ENCODE data around the gene MAPKAP1.

Gene MAPKAP1

GRCh38 chr9:125475385-125475784 is 231.6 kb downstream of the MAPKAP1 start:
- no peaks in the 10 kb centered on the region for H3K9me3 ChIP-seq (ENCODE audit: low read depth, low read length)
- H3K9ac ChIP-seq (ENCODE audit: insufficient read length), result no peak overlapping the region
- DNase-seq (ENCODE audit: low read depth, low spot score), result no peak
- H3K4me3 ChIP-seq, result no peak overlapping the region
- no peaks in the 10 kb centered on the region for H3K36me3 ChIP-seq (ENCODE audit: insufficient read depth, low read length)
- TF ChIP-seq POLR2AphosphoS5 (IDR thresholded peaks at IDR 0.05; ENCODE audit: borderline replicate concordance, low read depth, low read length) (no peak), EZH2 (IDR thresholded peaks at IDR 0.05) (no peak), FOXP2 (optimal IDR thresholded peaks at IDR 0.05; ENCODE audit: control extremely low read depth, extremely low read length, insufficient read depth) (no peak)
- H3K27ac ChIP-seq, result no peak overlapping the region

- no peak for DNase-seq (ENCODE audit: low read depth, low spot score)
- TF ChIP-seq POLR2AphosphoS5 (IDR thresholded peaks at IDR 0.05; ENCODE audit: borderline replicate concordance, low read depth, low read length), result no peak
- no peak for TF ChIP-seq FOXP2 (optimal IDR thresholded peaks at IDR 0.05; ENCODE audit: control extremely low read depth, extremely low read length, insufficient read depth)
- TF ChIP-seq EZH2 (IDR thresholded peaks at IDR 0.05), result no peak
- Histone ChIP-seq H3K36me3 (ENCODE audit: insufficient read depth, low read length) (no peaks in the 10 kb centered on the region), H3K27ac (no peak overlapping the region), H3K9ac (ENCODE audit: insufficient read length) (no peak overlapping the region), H3K4me3 (no peak overlapping the region), H3K9me3 (ENCODE audit: low read depth, low read length) (no peaks in the 10 kb centered on the region)
Measured at GRCh38 chr9:125472926-125473701, 233.9 kb downstream of the MAPKAP1 start.

- H3K4me3 ChIP-seq, result no peak overlapping the region
- H3K36me3 ChIP-seq (ENCODE audit: insufficient read depth, low read length), result no peaks in the 10 kb centered on the region
- no peak overlapping the region for H3K9ac ChIP-seq (ENCODE audit: insufficient read length)
- H3K9me3 ChIP-seq (ENCODE audit: low read depth, low read length), result no peaks in the 10 kb centered on the region
- H3K27ac ChIP-seq, result no peak overlapping the region
- no peak for DNase-seq (ENCODE audit: low read depth, low spot score)
- TF ChIP-seq POLR2AphosphoS5 (IDR thresholded peaks at IDR 0.05; ENCODE audit: borderline replicate concordance, low read depth, low read length), result no peak
- TF ChIP-seq FOXP2 (optimal IDR thresholded peaks at IDR 0.05; ENCODE audit: control extremely low read depth, extremely low read length, insufficient read depth), result no peak
- no peak for TF ChIP-seq EZH2 (IDR thresholded peaks at IDR 0.05)
Measured at GRCh38 chr9:125472562-125472925, 234.5 kb downstream of the MAPKAP1 start.

GRCh38 chr9:125470767-125471580 is 236.0 kb downstream of the MAPKAP1 start:
- no peak overlapping the region for H3K27ac ChIP-seq
- H3K36me3 ChIP-seq (ENCODE audit: insufficient read depth, low read length), result no peaks in the 10 kb centered on the region
- no peak for DNase-seq (ENCODE audit: low read depth, low spot score)
- no peak overlapping the region for H3K9ac ChIP-seq (ENCODE audit: insufficient read length)
- no peak overlapping the region for H3K4me3 ChIP-seq
- no peaks in the 10 kb centered on the region for H3K9me3 ChIP-seq (ENCODE audit: low read depth, low read length)
- no peak for TF ChIP-seq EZH2 (IDR thresholded peaks at IDR 0.05)
- no peak for TF ChIP-seq FOXP2 (optimal IDR thresholded peaks at IDR 0.05; ENCODE audit: control extremely low read depth, extremely low read length, insufficient read depth)
- TF ChIP-seq POLR2AphosphoS5 (IDR thresholded peaks at IDR 0.05; ENCODE audit: borderline replicate concordance, low read depth, low read length), result no peak

- no peak for TF ChIP-seq POLR2AphosphoS5 (IDR thresholded peaks at IDR 0.05; ENCODE audit: borderline replicate concordance, low read depth, low read length)
- no peak for TF ChIP-seq FOXP2 (optimal IDR thresholded peaks at IDR 0.05; ENCODE audit: control extremely low read depth, extremely low read length, insufficient read depth)
- TF ChIP-seq EZH2 (IDR thresholded peaks at IDR 0.05), result no peak
- no peak overlapping the region for H3K9ac ChIP-seq (ENCODE audit: insufficient read length)
- no peak for DNase-seq (ENCODE audit: low read depth, low spot score)
- H3K4me3 ChIP-seq, result no peak overlapping the region
- no peaks in the 10 kb centered on the region for H3K9me3 ChIP-seq (ENCODE audit: low read depth, low read length)
- H3K36me3 ChIP-seq (ENCODE audit: insufficient read depth, low read length), result no peaks in the 10 kb centered on the region
- H3K27ac ChIP-seq, result no peak overlapping the region
Measured at GRCh38 chr9:125470189-125470588, 236.8 kb downstream of the MAPKAP1 start.

GRCh38 chr9:125468646-125469045 is 238.4 kb downstream of the MAPKAP1 start:
- TF ChIP-seq FOXP2 (optimal IDR thresholded peaks at IDR 0.05; ENCODE audit: control extremely low read depth, extremely low read length, insufficient read depth), result no peak
- no peak for TF ChIP-seq EZH2 (IDR thresholded peaks at IDR 0.05)
- TF ChIP-seq POLR2AphosphoS5 (IDR thresholded peaks at IDR 0.05; ENCODE audit: borderline replicate concordance, low read depth, low read length), result no peak
- Histone ChIP-seq H3K9me3 (ENCODE audit: low read depth, low read length) (no peaks in the 10 kb centered on the region), H3K27ac (no peak overlapping the region), H3K36me3 (ENCODE audit: insufficient read depth, low read length) (no peaks in the 10 kb centered on the region), H3K4me3 (no peak overlapping the region), H3K9ac (ENCODE audit: insufficient read length) (no peak overlapping the region)
- DNase-seq (ENCODE audit: low read depth, low spot score), result no peak

- Histone ChIP-seq H3K27ac (no peak overlapping the region), H3K4me3 (no peak overlapping the region), H3K36me3 (ENCODE audit: insufficient read depth, low read length) (no peaks in the 10 kb centered on the region), H3K9ac (ENCODE audit: insufficient read length) (no peak overlapping the region), H3K9me3 (ENCODE audit: low read depth, low read length) (no peaks in the 10 kb centered on the region)
- TF ChIP-seq EZH2 (IDR thresholded peaks at IDR 0.05) (no peak), FOXP2 (optimal IDR thresholded peaks at IDR 0.05; ENCODE audit: control extremely low read depth, extremely low read length, insufficient read depth) (no peak), POLR2AphosphoS5 (IDR thresholded peaks at IDR 0.05; ENCODE audit: borderline replicate concordance, low read depth, low read length) (no peak)
- DNase-seq (ENCODE audit: low read depth, low spot score), result no peak
Measured at GRCh38 chr9:125467116-125467740, 239.8 kb downstream of the MAPKAP1 start.

- Histone ChIP-seq H3K27ac (no peak overlapping the region), H3K9ac (ENCODE audit: insufficient read length) (no peak overlapping the region), H3K9me3 (ENCODE audit: low read depth, low read length) (no peaks in the 10 kb centered on the region), H3K36me3 (ENCODE audit: insufficient read depth, low read length) (no peaks in the 10 kb centered on the region), H3K4me3 (no peak overlapping the region)
- TF ChIP-seq FOXP2 (optimal IDR thresholded peaks at IDR 0.05; ENCODE audit: control extremely low read depth, extremely low read length, insufficient read depth) (no peak), POLR2AphosphoS5 (IDR thresholded peaks at IDR 0.05; ENCODE audit: borderline replicate concordance, low read depth, low read length) (no peak), EZH2 (IDR thresholded peaks at IDR 0.05) (no peak)
- no peak for DNase-seq (ENCODE audit: low read depth, low spot score)
Measured at GRCh38 chr9:125466411-125466810, 240.6 kb downstream of the MAPKAP1 start.
